ENCODE data around the gene TEKT5. TPM values are rescaled to one million over a fixed set of nuclear protein-coding genes. Genes with fewer than 3 reads are reported as not detected.

Gene TEKT5
- total RNA-seq, 4 donors from 2014 or later: 0.20 to 0.93 (median 0.42) TPM; not detected in 1

DNA sequence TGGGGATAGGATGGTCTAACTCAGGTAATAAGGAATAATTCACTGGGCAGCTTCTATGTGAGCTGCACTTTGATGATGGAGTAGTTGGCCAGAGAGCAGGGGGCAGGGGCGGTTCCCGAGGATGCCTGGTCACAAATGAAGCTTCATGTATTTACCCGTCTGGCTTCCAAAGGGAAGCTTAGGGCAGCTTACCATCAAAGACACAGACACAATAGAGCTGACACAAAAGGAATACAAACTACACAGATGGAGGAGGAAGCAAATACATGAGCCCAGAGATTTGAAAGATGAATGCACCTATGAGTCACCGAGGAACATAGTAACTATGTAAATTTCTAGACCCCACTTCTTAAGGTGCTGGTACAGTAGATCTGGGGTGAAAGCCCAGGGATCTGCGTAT is 105.6 kb downstream of the TEKT5 start:
- intact Hi-C loops (cut with DNase I; ENCODE audit: low total_unique reads): no loop called here
- H3K4me3 ChIP-seq (ENCODE audit: low read depth, poor library complexity, severe bottlenecking): no peak overlapping the region
- 67 to 74% methylated on average over 5 of the region's 5 CpGs for WGBS, 2 donors
- TF ChIP-seq, protein P1, sequence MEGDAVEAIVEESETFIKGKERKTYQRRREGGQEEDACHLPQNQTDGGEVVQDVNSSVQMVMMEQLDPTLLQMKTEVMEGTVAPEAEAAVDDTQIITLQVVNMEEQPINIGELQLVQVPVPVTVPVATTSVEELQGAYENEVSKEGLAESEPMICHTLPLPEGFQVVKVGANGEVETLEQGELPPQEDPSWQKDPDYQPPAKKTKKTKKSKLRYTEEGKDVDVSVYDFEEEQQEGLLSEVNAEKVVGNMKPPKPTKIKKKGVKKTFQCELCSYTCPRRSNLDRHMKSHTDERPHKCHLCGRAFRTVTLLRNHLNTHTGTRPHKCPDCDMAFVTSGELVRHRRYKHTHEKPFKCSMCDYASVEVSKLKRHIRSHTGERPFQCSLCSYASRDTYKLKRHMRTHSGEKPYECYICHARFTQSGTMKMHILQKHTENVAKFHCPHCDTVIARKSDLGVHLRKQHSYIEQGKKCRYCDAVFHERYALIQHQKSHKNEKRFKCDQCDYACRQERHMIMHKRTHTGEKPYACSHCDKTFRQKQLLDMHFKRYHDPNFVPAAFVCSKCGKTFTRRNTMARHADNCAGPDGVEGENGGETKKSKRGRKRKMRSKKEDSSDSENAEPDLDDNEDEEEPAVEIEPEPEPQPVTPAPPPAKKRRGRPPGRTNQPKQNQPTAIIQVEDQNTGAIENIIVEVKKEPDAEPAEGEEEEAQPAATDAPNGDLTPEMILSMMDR (IDR thresholded peaks at IDR 0.05): no peak
- TF ChIP-seq POLR2A (IDR thresholded peaks at IDR 0.05): no peak
- no peak for DNase-seq (ENCODE audit: low spot score in 2 of 2)

DNA sequence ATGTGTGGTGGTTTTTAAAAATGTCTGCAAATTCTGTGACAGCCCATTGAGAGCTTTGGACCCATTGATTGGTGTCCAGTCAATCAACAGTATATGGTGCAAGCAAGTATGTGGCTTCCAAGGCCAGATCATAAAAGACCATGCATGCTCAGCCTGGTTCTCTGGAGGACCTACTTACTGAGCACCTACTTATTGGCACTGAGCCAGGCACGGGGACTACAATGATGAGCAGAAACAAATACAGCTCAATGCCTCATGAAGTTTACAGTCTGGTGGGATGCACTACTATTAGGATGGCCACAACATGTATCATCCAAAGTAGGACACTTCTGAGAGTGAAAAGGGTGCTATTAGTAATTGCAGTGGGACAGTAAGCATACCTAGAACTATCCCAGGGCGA is 107.1 kb downstream of the TEKT5 start:
- 68 to 71% methylated on average over 2 of the region's 2 CpGs for WGBS, 2 donors
- TF ChIP-seq, protein P1 (IDR thresholded peaks at IDR 0.05): no peak
- no peak for TF ChIP-seq POLR2A (IDR thresholded peaks at IDR 0.05)
- H3K4me3 ChIP-seq (ENCODE audit: low read depth, poor library complexity, severe bottlenecking): no peak overlapping the region
- intact Hi-C loops (cut with DNase I; ENCODE audit: low total_unique reads): no loop called here
- DNase-seq (ENCODE audit: low spot score in 2 of 2): no peak

DNA sequence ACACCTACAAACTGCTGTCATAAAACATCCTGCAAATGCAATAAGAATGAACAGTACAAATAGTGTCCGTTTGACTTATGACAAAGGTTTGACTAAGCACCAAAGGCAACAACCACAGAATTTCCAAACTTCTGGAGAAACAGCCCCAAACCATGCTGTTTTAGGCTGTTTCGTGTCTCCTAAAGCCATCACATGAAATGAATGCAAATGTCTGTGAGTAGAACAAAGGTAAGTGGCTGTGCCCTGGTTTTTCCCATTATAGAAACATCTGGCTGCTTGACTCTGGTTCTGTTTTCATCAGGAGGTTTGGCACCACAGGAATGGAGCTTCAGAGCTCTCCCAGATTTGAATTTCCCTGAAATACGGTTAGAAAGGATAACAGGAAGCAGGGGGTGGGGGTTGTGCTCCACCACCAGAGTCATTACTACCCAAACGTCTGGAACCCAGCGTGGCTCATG is 109.7 kb downstream of the TEKT5 start:
- TF ChIP-seq, protein P1 (IDR thresholded peaks at IDR 0.05): no peak
- no peak for TF ChIP-seq POLR2A (IDR thresholded peaks at IDR 0.05)
- WGBS, 2 donors: 49 to 64% methylated on average over 5 of the region's 5 CpGs
- intact Hi-C loops (cut with DNase I; ENCODE audit: low total_unique reads): no loop called here
- DNase-seq (ENCODE audit: low spot score in 2 of 2): no peak
- no peak overlapping the region for H3K4me3 ChIP-seq (ENCODE audit: low read depth, poor library complexity, severe bottlenecking)

DNA sequence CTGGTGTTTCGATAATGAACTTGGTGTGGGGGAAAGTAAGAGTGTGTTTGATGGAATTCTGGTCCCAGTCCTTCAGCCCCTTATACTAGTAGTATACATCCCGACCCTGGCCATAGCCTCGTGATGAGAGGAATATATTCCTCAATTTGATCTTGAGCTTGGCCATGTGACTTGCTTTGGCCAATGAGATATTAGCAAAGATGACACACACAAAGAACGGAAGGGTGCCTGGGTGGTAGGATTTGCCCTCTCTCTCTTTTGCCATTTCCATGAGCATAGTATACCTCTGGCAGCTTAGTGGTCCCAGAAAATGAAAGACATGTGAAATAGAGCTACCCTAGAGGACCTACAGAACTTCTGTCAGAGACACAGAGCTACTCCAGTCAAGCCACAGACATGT is 111.5 kb downstream of the TEKT5 start:
- TF ChIP-seq POLR2A (IDR thresholded peaks at IDR 0.05): no peak
- TF ChIP-seq, protein P1 (IDR thresholded peaks at IDR 0.05): no peak
- no peak overlapping the region for H3K4me3 ChIP-seq (ENCODE audit: low read depth, poor library complexity, severe bottlenecking)
- intact Hi-C loops (cut with DNase I; ENCODE audit: low total_unique reads): no loop called here
- WGBS, 2 donors: 73 to 80% methylated on average over 4 of the region's 4 CpGs
- no peak for DNase-seq (ENCODE audit: low spot score in 2 of 2)

DNA sequence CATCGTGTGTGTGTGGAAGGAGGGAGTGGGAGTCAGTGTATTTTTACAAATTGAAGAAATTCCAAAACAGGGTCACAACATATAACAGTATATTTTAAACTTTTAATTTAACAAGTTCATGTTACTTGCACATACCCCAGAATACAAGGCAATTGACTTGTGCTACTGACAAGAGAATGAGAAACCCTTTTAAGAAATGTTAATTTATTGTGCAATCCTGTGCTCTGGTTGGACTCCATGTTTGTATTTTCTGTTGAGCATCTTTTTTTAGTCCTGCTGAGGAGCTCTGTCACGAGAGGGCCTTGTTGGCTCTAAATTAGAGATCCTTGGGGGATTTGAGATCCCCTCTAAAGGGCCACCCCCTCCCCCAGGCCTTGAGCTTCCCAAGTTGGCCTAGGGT is 113.2 kb downstream of the TEKT5 start:
- no peak for DNase-seq (ENCODE audit: low spot score in 2 of 2)
- 61 to 63% methylated on average over 2 of the region's 2 CpGs for WGBS, 2 donors
- TF ChIP-seq, protein P1 (IDR thresholded peaks at IDR 0.05): no peak
- TF ChIP-seq POLR2A (IDR thresholded peaks at IDR 0.05): no peak
- intact Hi-C loops (cut with DNase I; ENCODE audit: low total_unique reads): no loop called here
- no peak overlapping the region for H3K4me3 ChIP-seq (ENCODE audit: low read depth, poor library complexity, severe bottlenecking)

DNA sequence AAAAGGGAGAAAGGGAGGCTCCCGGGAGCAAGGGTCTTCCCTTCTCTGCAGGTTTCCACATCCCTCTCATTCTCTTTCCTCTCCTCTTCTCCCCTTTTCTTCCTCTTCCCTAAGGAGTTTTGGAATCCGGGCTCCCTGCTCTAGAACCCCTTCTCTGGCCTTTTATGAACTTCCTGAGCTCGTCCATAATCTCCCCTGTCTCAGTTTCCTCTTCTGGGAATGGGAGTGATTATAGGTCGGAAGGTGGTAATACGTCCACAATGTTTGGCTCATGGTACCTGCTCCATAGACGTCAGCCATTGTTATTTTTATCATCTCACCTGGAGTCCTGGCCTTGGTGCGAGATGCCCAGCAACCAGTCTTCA is 113.9 kb downstream of the TEKT5 start:
- peak overlapping the region; percentile 83 for H3K4me3 ChIP-seq (ENCODE audit: low read depth, poor library complexity, severe bottlenecking)
- no peak for DNase-seq (ENCODE audit: low spot score in 2 of 2)
- 7 to 18% methylated on average over 7 of the region's 7 CpGs for WGBS, 2 donors
- no peak for TF ChIP-seq POLR2A (IDR thresholded peaks at IDR 0.05)
- TF ChIP-seq, protein P1 (IDR thresholded peaks at IDR 0.05): no peak
- intact Hi-C loops (cut with DNase I; ENCODE audit: low total_unique reads): no loop called here

All from lower leg skin (tissue), 4 donors.